Stomach (tissue), 9 donors: ENCODE data around the gene SCGB1D1. TPM values are rescaled to one million over a fixed set of nuclear protein-coding genes. Genes with fewer than 3 reads are reported as not detected.
A peak's percentile ranks its signal among the peaks of the same experiment; 100 is the strongest.
"Not testable (repeated sequence)": the region's sequence is repeated elsewhere in the genome, so short reads cannot be mapped to it uniquely, and the experiment has no call there.

Experiments used
- DNase-seq, 2 donors: peaks; one replicate each; pipeline versions ENCODE4 v3.0.0 to v3.0.0-alpha.2; 2013 to 2019
- H3K27ac ChIP-seq, 5 donors: fragments of 200-600 bp in 4 of 5; sonication (generic) in 4 of 5; one replicate each; pipeline ENCODE4 v1.5.1; 2013 to 2019; ENCODE audit warnings: mild to moderate bottlenecking in 1 of 5, moderate library complexity in 1 of 5
- H3K27me3 ChIP-seq, 3 donors: fragments of 200-600 bp; sonication (generic); one replicate each; pipeline ENCODE4 v1.5.1; 2017 to 2019; ENCODE audit warnings: mixed run types in 1 of 3
- H3K36me3 ChIP-seq, 4 donors: fragments of 200-600 bp; sonication (generic); 1 replicate in 3 of 4; 2 replicates in 1 of 4; pipeline ENCODE4 v1.5.1; 2016 to 2019
- H3K4me1 ChIP-seq, 4 donors: fragments of 200-600 bp; sonication (generic); one replicate each; pipeline ENCODE4 v1.5.1; 2016 to 2019
- H3K4me3 ChIP-seq, 4 donors: fragments of 200-600 bp; sonication (generic) in 3 of 4; one replicate each; pipeline ENCODE4 v1.5.1; 2016 to 2019; ENCODE audit warnings: mild to moderate bottlenecking in 1 of 4
- H3K9me3 ChIP-seq, 4 donors: fragments of 200-600 bp; sonication (generic); one replicate each; pipeline ENCODE4 v1.5.1; 2016 to 2019
- EP300 ChIP-seq: sonication (generic); formaldehyde crosslinking; IDR thresholded peaks from one replicate; pipeline ENCODE4 v1.6.1; 2017; ENCODE audit warnings: antibody characterized with exemption
- POLR2A ChIP-seq, 4 donors: fragments of 450-650 bp; IDR thresholded peaks; one replicate each; pipeline ENCODE4 v1.6.1; 2016; ENCODE audit warnings: antibody characterized with exemption in 4 of 4, control low read depth in 2 of 4, mild to moderate bottlenecking in 1 of 4, moderate library complexity in 1 of 4
- POLR2AphosphoS5 ChIP-seq, 3 donors: sonication (generic); formaldehyde crosslinking; IDR thresholded peaks; one replicate each; pipeline ENCODE4 v1.6.1; 2016; ENCODE audit warnings: antibody characterized with exemption in 3 of 3
- WGBS, 5 donors: extraction: QIAGEN DNeasy Blood & Tissue Kit in 3 of 5; methylation state at CpG; one replicate each; pipeline versions ENCODE4 v1.1.5 to v1.1.7; 2013 to 2018; 5-methylcytosine and 5-hydroxymethylcytosine counted together
- intact Hi-C: fragments of 100-400 bp; cut with DNase I; formaldehyde crosslinking; loops from one replicate; pipeline ENCODE4 v1.15.1; 2023; ENCODE audit warnings: low total_unique reads
- polyA plus RNA-seq, 3 donors: library from polyadenylated mRNA; stranded (reverse); fragments of 200-250 nt; gene quantifications; one replicate each; pipeline ENCODE4 v1.2.3, GENCODE V29; 2013
- total RNA-seq, 5 donors: library from RNA; depleted of rRNA; stranded (reverse); fragments of >200 nt; gene quantifications; one replicate each; pipeline versions ENCODE4 v1.1.0 to v1.2.3, GENCODE V29; 2014 to 2016
- TF ChIP-seq, protein P1 (sequence below), 7 experiments: fragments of 450-650 bp in 4 of 7; fragments of 200-600 bp in 3 of 7; sonication (generic) in 3 of 7; IDR thresholded peaks; one replicate each; pipeline ENCODE4 v1.5.1; 2016 to 2019; ENCODE audit warnings: antibody characterized with exemption in 7 of 7, control low read depth in 2 of 7, mild to moderate bottlenecking in 1 of 7
- donor health status: healthy with polysubstance abuse.
- donor health status: Bipolar disorder and iron deficiency.
- donor health status: healthy.

Gene SCGB1D1
- total and polyA plus RNA-seq, 8 donors: not detected

DNA sequence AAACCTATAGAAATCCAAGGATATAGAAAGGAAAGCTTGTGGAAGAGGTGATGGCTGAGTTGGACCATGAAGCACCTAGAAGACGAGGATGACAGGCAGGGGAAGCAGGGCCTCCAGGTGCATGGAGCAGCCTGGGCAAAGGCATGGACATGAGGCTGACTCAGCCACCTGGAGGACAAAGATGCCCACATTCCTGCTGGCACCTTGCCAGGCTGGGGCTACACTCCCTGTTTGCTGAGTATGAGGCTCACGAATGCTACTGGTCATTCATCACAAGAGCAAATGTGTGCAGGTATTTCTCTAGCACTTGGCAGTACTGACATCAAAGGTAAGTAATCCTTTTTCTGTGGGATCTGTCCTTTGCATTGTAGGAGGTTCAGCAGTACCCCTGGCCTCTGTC, 11.4 kb downstream of the SCGB1D1 start:
- peak in 1 of 2 donors; percentile 11 for DNase-seq
- Histone ChIP-seq H3K27ac (no peak overlapping the region), H3K36me3 (no peaks in the 10 kb centered on the region), H3K4me3 (no peak overlapping the region), H3K9me3 (no peaks in the 10 kb centered on the region), H3K4me1 (no peaks in the 10 kb centered on the region), H3K27me3 (peaks cover 0 to 12% (median 3%) of the 10 kb centered on the region in 3 donors)
- WGBS, 5 donors: 42 to 62% (median 52%) methylated on average over 2 of the region's 2 CpGs
- TF ChIP-seq POLR2A (IDR thresholded peaks at IDR 0.05) (no peak), EP300 (no peak), POLR2AphosphoS5 (IDR thresholded peaks at IDR 0.05) (no peak)
- intact Hi-C loops: no loop called here

DNA sequence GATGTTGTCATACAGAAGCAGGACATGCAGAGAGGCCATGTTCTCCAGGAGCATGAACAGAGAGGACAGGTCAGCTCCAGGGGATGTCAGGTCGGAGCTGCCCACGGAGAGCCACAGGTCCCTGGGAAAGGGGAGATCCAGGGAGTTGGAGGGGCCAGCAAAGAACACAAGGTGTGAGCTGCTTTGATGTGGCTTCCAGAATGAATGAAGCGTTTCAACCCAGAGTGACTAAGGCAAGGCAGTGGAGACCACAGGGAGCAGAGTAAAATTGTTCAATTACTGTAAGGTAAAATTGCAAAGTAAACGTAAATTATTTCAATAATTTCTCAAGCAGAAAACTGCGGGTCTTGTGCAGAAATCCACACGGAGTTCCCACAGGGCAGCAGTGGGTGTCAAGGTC, 12.9 kb downstream of the SCGB1D1 start:
- Histone ChIP-seq H3K27me3 (peaks cover 0 to 11% (median 3%) of the 10 kb centered on the region in 3 donors), H3K4me3 (no peak overlapping the region), H3K4me1 (no peaks in the 10 kb centered on the region), H3K9me3 (no peaks in the 10 kb centered on the region), H3K36me3 (no peaks in the 10 kb centered on the region), H3K27ac (no peak overlapping the region)
- no peak for DNase-seq
- TF ChIP-seq POLR2A (IDR thresholded peaks at IDR 0.05) (no peak), EP300 (no peak), POLR2AphosphoS5 (IDR thresholded peaks at IDR 0.05) (no peak)
- TF ChIP-seq, protein P1, sequence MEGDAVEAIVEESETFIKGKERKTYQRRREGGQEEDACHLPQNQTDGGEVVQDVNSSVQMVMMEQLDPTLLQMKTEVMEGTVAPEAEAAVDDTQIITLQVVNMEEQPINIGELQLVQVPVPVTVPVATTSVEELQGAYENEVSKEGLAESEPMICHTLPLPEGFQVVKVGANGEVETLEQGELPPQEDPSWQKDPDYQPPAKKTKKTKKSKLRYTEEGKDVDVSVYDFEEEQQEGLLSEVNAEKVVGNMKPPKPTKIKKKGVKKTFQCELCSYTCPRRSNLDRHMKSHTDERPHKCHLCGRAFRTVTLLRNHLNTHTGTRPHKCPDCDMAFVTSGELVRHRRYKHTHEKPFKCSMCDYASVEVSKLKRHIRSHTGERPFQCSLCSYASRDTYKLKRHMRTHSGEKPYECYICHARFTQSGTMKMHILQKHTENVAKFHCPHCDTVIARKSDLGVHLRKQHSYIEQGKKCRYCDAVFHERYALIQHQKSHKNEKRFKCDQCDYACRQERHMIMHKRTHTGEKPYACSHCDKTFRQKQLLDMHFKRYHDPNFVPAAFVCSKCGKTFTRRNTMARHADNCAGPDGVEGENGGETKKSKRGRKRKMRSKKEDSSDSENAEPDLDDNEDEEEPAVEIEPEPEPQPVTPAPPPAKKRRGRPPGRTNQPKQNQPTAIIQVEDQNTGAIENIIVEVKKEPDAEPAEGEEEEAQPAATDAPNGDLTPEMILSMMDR (IDR thresholded peaks at IDR 0.05): no peak
- 66 to 80% (median 75%) methylated on average over 6 of the region's 6 CpGs for WGBS, 5 donors
- intact Hi-C loops: no loop called here

DNA sequence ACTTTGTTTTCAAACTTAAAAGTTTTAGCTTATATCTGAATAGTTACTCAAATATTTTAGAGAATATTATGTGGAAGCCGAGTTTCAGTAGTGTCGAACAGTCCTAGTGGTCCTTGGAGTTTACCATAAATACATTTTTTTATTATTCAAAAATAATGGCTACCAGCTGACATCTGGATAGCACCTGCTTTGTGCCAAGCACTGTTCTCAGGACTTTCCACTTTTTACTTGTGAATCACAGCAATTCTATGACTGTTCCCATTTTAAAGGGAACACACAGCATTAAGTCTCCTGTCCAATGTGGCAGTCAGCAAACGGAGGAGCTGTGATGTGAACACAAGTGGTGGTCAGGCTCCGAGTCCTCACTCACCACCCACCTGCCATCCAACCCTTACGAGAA, 14.4 kb downstream of the SCGB1D1 start:
- H3K27me3 ChIP-seq: peaks cover 0 to 4% (median 3%) of the 10 kb centered on the region in 3 donors

DNA sequence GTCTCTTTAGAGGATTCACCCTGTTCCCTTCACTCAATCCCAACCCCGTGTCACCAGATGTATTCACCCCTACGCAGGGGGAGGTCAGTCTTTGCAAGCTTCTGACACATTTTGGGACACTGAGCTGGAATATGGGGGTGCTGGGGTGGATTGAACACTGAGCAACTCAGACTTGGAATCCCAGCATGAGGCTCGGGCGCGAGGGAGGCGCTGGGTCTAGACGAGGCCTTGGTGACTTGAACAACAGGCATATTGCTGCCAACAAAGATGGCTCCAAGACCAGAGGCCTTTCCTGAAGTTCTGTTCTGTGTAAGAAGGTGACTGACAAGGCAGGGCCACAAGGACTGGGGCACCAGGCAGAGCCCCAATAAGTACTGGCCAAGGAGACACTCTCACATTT, 15.4 kb downstream of the SCGB1D1 start:
- intact Hi-C loops: no loop called here
- WGBS, 5 donors: 88 to 94% (median 92%) methylated on average over 7 of the region's 7 CpGs

More for the DNA sequence above, 14.4 kb downstream of the SCGB1D1 start:
- no peak for DNase-seq
- H3K9me3 ChIP-seq: no peaks in the 10 kb centered on the region
- intact Hi-C loops: no loop called here
- 81 to 89% (median 86%) methylated on average over 5 of the region's 5 CpGs for WGBS, 5 donors
- TF ChIP-seq EP300 (no peak), POLR2AphosphoS5 (IDR thresholded peaks at IDR 0.05) (no peak), POLR2A (IDR thresholded peaks at IDR 0.05) (no peak)
- TF ChIP-seq, protein P1 (IDR thresholded peaks at IDR 0.05): no peak
- H3K4me1 ChIP-seq: peaks cover 0 to 11% (median 3%) of the 10 kb centered on the region in 4 donors
- no peak overlapping the region for H3K4me3 ChIP-seq
- no peaks in the 10 kb centered on the region for H3K36me3 ChIP-seq
- H3K27ac ChIP-seq: no peak overlapping the region

DNA sequence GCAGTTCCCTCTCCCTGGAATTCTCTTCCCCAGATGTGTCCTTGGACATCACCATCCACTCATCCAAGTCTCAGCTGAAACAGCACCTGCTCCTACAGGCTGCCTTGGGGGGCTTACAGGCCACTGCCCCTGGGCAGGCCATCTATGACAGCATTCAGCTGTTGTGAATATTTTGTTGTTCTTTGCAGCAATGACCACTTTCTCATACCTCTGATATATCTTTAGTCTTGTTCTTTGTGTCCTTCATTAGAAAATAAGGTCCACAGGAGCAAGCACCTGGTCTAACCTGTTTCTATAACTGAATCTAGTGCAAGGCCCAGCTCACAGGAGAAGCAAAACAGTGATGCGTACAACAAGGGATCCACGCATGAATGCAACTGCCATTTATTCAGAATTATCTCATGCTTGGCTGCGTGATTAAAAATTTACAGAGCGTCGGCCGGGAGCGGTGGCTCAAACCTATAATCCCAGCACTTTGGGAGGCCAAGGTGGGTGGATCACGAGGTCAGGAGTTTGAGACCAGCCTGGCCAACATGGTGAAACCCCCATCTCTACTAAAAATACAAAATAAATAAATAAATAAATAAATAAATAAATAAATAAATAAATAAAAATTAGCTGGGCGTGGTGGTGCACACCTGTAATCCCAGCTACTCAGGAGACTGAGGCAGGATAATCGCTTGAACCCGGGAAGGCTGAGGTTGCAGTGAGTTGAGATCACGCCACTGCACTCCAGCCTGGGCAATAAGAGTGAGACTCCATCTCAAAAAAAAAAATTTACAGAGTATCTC, 16.5 kb downstream of the SCGB1D1 start:
- peaks cover 0 to 11% (median 3%) of the 10 kb centered on the region in 4 donors for H3K4me1 ChIP-seq

More for the DNA sequence above, 15.4 kb downstream of the SCGB1D1 start:
- Histone ChIP-seq H3K4me3 (no peak overlapping the region), H3K9me3 (no peaks in the 10 kb centered on the region), H3K4me1 (peaks cover 0 to 11% (median 3%) of the 10 kb centered on the region in 4 donors), H3K27me3 (peaks cover 0 to 7% (median 3%) of the 10 kb centered on the region in 3 donors), H3K36me3 (no peaks in the 10 kb centered on the region), H3K27ac (no peak overlapping the region)
- TF ChIP-seq POLR2AphosphoS5 (IDR thresholded peaks at IDR 0.05) (no peak), EP300 (no peak), POLR2A (IDR thresholded peaks at IDR 0.05) (no peak)
- TF ChIP-seq, protein P1 (IDR thresholded peaks at IDR 0.05): no peak
- DNase-seq: no peak

More for the DNA sequence above, 16.5 kb downstream of the SCGB1D1 start:
- H3K4me3 ChIP-seq, H3K27ac ChIP-seq, H3K36me3 ChIP-seq, H3K9me3 ChIP-seq, H3K27me3 ChIP-seq, intact Hi-C loops: not testable (repeated sequence)
- peak in 1 of 2 donors; percentile 19 for DNase-seq
- 88 to 92% (median 92%) methylated on average over 12 of the region's 12 CpGs for WGBS, 5 donors
